Stimulated activated CD8-positive, alpha-beta memory T cell treated with anti-CD3 and anti-CD28 coated beads, Interleukin-15, amount 100 ng/mL, for 4 hours (primary cell): ENCODE measurements around the gene YWHAQ.
"Not testable (repeated sequence)": the region's sequence is repeated elsewhere in the genome, so short reads cannot be mapped to it uniquely, and the experiment has no call there.

Source experiments
- DNase-seq, 2 donors: peaks; one replicate each; pipeline ENCODE4 v3.0.0-alpha.2; 2020; ENCODE audit warnings: low read depth in 2 of 2

Gene YWHAQ

DNA sequence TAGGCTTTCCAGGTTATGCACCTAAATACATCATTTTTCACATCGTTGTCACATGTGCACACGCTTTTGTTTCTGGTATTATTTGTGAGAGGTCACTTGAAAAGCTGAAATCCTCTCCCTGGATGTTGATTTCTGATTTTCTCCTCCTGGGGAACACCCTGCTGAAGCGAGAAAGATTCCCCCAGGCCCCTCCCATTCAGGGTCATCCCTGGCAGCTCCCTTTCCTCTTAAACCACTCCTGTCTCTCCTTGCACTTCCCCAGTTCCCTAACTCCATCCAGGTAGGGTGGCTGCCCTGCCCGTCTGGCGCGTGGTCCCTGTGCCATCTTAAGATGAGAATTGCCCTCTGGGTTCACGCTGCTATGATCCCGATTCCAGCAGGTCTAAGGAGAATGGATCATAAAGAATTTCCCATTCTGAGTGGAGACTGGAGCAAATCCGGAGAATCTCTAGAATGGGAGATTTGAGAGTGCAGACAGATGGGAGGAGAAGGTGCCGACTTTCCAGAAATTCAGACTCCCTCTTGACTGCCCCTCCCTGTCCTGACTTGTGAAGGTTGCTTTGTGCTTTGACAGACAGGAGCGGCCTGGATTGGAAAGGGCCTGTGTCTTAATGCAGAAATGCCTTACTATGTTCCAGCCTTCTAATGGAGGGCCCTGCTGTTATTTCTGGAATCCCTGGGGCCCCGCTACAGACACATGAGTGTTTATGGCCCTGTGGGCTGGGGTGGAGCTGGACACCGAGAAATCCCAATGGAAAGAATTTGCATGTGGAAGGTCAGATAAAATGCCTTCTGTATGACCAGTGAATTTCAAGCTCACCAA, 1.3 kb upstream of the YWHAQ start:
- DNase-seq, result no peak

DNA sequence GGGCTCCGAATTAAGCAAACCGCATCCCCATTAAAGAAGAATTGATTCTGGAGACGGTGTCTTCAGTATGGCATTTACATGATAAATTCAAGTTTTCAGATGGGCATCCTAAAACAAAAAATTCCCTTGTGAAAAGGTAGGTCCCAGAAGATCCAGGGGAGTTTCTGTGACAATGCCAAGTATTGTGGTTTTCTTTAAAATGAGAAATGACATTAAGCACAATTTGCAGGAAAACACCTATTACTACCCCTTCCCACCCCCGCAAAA, 689 bp upstream of the YWHAQ start:
- DNase-seq, result no peak

DNA sequence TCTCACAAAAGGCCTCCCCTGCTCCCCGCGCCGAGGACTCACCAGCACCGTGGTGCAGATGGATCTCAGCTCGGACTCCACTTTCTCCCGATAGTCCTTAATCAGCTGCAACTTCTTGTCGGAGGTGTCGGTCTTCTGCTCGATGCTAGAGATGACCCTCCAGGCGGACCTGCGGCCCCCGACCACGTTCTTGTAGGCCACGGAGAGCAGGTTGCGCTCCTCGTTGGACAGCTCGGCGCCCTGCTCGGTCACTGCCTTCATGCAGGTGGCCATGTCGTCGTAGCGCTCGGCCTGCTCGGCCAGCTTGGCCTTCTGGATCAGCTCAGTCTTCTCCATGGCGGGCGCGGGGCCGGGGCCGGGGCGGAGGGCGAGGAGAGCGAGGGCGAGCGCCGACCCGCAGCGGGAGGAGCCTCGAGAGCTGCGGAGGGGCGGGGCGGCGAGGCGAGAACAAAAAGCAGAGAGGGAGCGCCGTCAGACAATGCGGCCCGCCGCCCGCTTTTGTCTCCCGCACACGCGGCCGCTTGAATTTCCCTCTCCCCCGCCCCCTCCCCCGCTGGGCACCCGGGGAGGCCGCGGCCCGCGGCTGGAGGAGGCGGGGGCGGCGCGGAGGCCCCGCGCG, 571 bp downstream of the YWHAQ start:
- DNase-seq, result peak; percentile 51 to 63

DNA sequence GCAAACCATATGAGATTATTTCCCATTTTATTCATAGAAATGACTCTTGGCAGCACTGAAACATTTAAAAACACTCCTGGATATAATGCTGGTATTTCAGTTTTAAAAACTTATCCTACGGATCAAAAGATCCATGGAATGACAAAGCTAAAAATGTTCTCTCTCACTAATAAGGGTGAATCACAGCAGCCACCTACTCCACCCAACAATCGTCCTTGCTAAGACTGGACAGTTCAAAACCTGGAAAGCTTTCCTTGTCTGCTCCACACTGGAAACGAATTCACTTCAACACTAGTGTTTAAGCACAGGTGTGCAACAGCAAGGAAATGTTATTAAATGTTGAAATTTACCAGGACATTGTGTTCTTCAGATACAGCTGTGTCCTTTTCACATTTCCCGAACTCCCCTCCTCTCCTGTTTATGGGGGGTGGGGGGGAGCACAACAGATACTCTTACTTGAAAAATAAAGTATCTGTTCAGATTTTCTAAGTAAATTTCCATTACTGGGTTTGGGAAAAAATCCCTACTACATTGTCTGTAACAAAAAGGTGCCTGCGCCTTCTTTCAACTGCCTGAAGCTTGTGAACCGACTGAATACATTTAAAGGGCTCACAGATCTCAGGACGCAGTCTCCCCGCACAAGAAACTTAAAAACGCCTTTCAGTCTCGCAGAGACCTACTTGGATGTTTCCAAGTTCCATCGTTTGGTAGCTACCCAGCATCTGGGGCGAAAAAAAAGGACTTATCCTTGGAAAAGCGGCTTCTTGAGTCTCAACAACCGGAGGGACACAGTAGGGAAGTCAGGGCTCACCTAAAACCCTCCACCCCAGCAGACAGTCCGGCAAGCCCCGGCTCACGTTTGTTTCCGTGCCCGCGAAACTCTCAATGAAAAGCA, 1.3 kb downstream of the YWHAQ start:
- DNase-seq, result no peak

DNA sequence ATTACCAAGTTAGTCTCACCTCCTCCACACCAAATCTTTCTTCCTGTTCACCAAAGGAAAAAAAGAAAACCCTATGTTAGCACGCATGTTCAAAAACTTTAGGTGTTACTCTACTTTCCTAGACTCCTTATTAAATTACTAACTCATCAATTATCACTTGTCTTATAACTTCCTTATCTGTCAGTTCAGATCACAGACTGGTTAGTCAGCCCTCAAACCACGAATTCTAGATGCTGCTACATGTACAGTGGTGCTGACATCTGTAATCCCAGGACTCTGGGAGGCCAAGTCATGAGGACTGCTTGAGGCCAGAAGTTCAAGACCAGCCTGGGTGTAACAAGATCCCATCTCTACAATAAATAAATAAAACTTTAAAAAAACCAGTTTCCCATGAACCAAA, 3.5 kb downstream of the YWHAQ start:
- no peak for DNase-seq

DNA sequence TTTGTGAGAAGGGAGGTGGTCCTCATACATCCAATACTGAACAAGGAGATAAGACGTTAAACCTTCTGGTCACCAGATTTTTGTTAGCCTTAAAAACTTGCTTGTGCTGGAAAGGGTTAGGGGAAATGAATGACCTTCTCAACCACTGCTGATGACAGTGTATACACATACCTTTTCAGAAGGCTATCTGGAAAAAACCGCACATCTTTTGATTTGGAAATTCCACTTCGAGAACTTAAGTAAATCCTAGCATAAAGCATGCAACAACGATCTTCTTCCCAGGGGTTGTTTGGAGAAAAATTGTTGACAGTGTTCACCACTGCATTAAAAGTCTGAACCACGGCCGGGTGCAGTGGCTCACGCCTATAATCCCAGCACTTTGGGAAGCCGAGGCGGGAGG, 7.6 kb downstream of the YWHAQ start:
- DNase-seq, result no peak

DNA sequence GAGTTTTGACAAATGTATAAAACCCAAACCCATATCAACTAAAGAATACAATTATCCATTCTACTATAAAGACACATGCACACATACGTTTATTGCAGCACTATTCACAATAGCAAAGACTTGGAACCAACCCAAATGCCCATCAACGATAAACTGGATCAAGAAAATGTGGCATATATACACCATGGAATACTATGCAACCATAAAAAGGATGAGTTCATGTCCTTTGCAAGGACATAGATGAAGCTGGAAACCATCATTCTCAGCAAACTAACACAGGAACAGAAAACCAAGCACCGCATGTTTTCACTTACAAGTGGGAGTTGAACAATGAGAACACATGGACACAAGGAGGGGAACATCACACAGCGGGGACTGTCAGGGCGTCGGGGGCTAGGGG, 9.1 kb downstream of the YWHAQ start:
- not testable (repeated sequence) for DNase-seq

DNA sequence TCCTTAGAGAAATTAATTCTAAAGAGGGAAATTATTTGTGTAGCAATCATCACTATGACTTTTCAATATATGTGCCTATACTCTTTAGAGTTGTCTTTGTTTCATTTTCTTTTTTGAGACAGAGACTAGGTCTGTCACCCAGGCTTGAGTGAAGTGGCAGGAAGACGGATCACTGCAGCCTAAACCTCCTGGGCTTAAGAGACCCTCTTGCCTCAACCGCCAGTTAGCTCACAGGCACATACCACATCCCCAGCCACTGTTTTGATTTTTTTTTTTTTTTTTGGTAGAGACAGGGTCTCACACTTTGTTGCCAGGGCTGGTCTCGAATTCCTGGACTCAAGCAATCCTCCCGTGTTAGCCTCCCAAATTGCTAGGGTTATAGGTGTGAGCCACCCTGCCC, 12.4 kb downstream of the YWHAQ start:
- no peak for DNase-seq

DNA sequence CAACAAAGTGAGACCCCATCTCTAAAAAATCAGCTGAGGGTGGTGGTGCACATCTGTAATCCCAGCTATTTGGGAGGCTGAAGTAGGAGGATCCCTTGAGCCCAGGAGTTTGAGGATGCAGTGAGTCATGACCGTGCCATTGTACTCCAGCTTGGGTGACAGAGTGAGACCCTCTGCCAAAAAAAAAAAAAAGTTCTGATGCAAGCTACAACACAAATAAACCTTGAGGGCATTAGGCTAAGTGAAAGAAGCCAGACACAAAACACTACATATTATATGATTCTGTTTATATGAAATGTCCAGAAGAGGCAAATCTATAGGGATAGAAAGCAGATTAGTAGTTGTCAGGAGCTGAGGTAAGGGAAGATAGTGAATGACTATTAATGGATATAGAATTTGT, 13.0 kb downstream of the YWHAQ start:
- no peak for DNase-seq

DNA sequence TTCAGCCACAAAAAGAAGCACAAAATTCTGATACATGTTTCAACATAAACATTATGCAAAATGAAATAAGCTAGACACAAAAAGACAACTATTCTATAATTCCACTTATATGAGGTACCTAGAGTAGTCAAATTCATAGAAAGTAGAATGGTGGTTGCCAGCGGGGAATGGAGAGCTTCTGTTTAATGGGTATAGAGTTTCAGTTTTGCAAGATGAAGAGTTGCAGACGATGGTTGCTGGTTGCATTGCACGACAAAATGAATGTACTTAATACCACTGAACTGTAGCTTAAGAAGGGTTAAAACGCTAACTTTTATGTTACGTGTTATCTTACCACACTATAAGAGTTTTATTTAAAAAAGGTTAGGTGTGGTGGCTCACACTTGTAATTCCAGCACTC, 13.5 kb downstream of the YWHAQ start:
- DNase-seq, result no peak

DNA sequence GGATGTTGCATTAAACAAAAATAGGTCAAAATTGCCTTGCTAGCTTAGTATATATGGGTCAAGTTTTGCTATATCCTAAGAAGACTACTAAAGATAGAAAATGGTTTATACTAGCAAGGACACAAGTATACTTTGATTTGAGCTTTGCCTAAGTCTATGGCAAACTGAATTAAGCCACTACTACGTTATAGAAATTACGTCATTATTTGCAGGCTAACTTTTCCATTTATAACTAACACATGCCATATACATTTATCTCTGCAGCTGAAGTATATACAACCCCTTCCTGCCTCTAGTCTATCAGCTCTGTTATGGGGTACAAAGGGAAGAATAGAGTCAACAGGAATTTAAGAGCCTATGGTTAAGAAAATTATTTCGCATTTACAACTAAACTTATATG, 16.2 kb downstream of the YWHAQ start:
- no peak for DNase-seq

DNA sequence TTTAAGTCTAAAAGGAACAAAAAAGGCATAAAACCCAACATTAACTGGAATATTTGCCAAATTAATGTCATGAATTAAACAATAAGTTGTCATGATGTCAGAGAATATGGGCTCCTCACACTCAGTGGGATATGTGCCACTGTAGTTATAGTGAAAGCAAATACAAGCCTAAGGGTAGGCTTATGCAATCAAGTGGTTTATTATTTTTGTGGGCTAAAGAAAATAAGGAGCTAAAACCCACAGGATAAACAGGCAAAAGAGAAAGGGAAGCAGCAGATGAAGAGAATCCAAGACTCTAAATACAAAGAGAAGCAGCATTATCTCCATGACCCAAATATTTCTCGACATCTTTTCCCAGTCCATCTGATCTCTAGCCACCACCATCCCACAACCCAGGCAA, 17.5 kb downstream of the YWHAQ start:
- DNase-seq, result no peak

DNA sequence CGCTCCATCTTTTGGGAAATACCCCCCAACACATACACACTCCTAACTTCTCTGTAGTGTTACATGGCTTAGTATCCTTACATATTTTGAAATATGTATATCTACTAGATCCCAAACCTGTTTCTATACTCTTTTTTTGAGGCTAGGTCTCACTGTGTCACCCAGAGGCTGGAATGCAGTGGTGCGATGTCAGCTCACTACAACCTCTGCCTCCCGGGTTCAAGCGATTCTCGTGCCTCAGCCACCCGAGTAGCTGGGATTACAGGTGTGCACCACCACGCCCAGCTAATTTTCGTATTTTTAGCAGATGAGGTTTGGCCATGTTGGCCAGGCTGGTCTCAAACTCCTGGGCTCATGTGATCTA, 19.3 kb downstream of the YWHAQ start:
- not testable (repeated sequence) for DNase-seq

DNA sequence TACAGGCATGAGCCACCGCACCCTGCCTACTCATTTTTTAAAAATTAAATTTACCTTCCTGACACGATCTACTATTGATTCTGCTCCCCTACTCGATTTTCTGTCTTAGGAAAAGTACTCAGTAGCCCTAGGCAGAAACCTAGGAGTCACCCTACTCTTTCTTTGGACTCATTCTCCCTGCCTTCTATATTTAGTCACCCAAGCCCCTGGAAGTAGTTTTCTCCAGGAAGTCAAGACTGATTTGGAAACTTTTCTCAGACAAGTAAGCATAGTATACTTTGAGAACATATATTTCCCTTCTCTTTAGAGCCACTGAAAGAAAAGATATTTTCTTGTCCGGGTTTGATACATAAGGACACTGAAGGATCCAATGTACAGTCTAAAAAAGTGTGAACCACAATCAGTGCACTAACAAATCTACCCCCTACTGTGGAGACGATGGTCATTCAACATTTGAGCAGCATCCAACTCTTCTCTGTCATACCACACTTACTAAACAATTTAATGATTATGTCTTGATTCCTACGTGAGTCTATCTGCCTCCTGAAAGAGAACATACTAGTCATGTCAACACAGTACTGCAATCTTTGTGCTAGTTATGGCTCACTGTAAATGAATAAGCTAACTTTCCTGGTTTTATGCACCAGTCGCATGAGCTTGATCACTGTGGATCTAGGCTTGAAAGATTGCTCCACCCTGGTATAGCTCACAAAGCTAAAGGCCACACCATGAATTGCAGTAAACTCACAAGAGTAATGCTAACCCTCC, 19.8 kb downstream of the YWHAQ start:
- no peak for DNase-seq

DNA sequence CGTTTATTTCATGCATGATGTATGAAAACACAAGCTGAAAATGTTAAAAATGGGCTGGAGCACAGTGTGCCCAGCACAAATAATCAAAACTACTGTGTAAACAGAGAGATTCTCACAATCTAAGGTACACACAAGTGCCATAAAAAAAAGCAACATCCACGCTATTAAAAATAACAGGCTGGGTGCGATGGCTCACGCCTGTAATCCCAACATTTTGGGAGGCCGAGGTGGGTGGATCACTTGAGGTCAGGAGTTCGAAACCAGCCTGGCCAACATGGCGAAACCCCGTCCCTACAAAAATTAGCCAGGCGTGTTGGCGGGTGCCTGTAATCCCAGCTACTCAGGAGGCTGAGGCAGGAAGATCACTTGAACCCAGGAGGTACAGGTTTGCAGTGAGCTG, 22.3 kb downstream of the YWHAQ start:
- DNase-seq, result not testable (repeated sequence)

DNA sequence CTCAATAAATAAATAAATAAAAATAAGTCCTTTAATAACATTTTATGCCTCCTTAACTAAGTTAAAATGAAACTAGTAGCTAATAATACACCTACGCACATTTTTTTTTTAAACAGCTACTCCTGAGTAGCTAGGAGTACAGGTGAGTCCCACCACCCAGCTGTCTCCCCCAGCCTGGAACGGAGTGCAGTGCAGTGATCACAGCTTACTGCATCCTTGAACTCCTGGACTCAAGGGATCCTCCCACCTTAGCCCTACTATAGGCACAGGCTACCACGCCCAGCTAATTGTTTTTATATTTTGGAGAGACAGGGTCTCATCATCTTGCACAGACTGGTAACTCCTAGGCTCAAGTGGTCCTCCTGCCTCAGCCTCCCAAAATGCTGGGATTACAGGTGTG, 28.4 kb downstream of the YWHAQ start:
- no peak for DNase-seq

DNA sequence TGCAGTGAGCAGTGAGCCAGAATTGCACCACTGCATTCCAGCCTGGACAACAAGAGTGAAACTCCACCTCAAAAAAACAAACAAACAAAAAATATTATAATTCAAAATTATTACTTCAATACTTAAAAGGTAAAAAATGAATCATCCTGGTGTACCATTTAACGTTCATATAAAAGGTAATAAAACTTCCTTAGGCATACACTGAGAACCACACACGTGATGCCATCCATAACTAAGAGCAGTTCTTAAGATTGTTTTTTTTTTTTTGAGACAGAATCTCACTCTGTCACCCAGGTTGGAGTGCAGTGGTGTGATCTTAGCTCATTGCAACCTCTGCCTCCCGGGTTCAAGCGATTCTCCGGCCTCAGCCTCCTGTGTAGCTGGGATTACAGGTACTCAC, 29.4 kb downstream of the YWHAQ start:
- DNase-seq, result no peak

DNA sequence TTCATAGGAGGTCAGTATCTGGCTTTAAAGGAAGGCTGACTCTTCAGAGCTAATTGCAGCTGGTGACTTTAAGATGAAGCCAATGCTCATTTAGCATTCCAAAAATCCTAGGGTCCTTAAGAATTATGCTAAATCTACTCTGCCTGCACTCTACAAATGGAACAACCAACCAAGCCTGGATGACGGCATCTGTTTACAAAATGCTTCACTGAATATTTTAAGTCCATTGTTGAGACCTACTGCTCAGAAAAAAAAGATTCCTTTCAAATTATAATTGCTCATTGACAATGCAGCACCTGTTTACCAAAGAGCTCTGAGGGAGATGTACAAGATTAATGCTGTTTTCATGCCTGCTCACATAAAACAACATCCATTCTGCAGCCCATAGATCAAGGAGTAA, 31.4 kb downstream of the YWHAQ start:
- no peak for DNase-seq

DNA sequence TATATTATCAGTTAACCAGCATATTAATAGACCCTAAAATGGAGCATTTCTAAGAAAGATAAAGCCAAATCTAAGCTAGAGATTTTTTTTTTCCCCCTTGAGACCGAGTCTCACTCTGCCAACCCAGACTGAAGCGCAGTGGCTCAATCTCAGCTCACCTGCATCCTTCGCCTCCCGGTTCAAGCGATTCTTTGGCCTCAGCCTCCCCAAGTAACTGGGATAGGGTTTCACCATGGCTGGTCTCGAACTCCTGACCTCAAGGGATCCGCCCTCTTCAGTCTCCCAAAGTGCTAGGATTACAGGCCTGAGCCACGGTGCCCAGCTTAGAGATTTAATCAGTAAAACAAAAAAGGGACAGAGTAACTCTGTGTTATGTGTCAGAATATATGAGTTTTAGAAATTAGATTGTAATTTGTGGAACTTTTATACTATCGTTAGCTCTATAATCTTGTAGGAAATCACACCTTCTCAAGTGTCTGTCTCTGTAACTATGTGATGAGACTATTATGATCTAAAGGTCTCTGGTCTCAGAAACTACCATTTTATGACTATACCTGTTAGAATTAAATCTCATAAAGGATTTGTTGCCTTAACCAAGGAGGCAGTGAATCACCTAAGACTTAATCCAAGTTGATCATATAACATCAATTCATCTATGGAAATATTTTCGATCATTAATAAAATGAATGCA, 34.0 kb downstream of the YWHAQ start:
- DNase-seq, result no peak

DNA sequence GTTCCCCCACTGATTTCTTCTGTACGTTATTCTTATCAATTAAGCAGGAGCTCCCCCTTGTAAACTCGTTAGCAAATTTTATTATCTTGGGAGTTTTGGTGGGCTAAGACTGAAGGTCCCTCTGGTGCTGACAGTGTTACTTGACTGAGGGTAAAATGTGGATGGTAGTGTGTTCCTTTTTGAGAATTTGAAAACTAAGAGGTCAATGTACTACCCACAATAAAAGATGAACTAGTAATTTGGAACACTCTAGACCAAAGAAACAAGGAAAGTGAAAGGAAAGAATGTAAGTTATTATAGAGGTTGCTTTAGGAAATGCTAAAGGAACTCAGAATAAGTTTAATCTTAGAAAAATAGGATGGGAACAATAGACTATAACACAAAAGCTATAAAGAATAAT, 35.1 kb downstream of the YWHAQ start:
- DNase-seq, result no peak

DNA sequence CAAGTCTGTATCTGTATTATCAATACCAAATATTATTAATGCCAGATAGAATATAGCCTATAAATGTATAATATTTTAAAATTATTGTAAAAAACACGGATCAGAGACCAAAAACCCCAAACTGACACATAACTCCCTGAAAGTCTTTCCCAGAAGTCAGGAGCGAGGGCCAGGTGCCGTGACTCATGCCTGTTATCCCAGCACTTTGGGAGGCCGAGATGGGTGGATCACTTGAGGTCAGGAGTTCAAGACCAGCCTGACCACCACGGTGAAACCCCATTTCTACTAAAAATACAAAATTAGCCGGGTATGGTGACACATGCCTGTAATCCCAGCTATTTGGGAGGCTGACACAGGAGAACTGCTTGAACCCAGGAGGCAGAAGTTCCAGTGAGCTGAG, 35.5 kb downstream of the YWHAQ start:
- not testable (repeated sequence) for DNase-seq
